ENCODE measurements around the gene KIR2DL3. TPM values are rescaled to one million over a fixed set of nuclear protein-coding genes. Genes with fewer than 3 reads are reported as not detected.
"Not testable (repeated sequence)": the region's sequence is repeated elsewhere in the genome, so short reads cannot be mapped to it uniquely, and the experiment has no call there.

The KIR2DL3 gene
- not detected in 2 replicates for total RNA-seq

- H3K27me3 ChIP-seq (ENCODE audit: control insufficient read depth, insufficient read depth, low read length); H3K36me3 ChIP-seq (ENCODE audit: control insufficient read depth, insufficient read depth, low read length); DNase-seq (ENCODE audit: low read depth); H3K4me3 ChIP-seq (ENCODE audit: low read depth, low read length); FAIRE-seq: not testable (repeated sequence)
Observed at GRCh38 chr19:54738306-54738705, at the start of gene KIR2DL3. Gene KIR2DL3 (plus strand): TSS chr19:54738513. CDS start chr19:54738546, 33 bp downstream.

- no peaks in the 10 kb centered on the region for H3K36me3 ChIP-seq (ENCODE audit: control insufficient read depth, insufficient read depth, low read length)
- DNase-seq (ENCODE audit: low read depth) (no peak), FAIRE-seq (no peak)
- H3K27me3 ChIP-seq (ENCODE audit: control insufficient read depth, insufficient read depth, low read length), result no peaks in the 10 kb centered on the region
- no peak overlapping the region for H3K4me3 ChIP-seq (ENCODE audit: low read depth, low read length)
- TF ChIP-seq CTCF (IDR thresholded peaks at IDR 0.05; ENCODE audit: insufficient read depth, low read length, severe bottlenecking), result no peak
Observed at GRCh38 chr19:54691582-54692297, 46.6 kb upstream of the KIR2DL3 start.

- Histone ChIP-seq H3K27me3 (ENCODE audit: control insufficient read depth, insufficient read depth, low read length) (no peaks in the 10 kb centered on the region), H3K36me3 (ENCODE audit: control insufficient read depth, insufficient read depth, low read length) (no peaks in the 10 kb centered on the region), H3K4me3 (ENCODE audit: low read depth, low read length) (no peak overlapping the region)
- no peak for TF ChIP-seq CTCF (IDR thresholded peaks at IDR 0.05; ENCODE audit: insufficient read depth, low read length, severe bottlenecking)
- DNase-seq (ENCODE audit: low read depth), result no peak
- no peak for FAIRE-seq
Observed at GRCh38 chr19:54692298-54692615, 46.1 kb upstream of the KIR2DL3 start.

- no peak for TF ChIP-seq CTCF (IDR thresholded peaks at IDR 0.05; ENCODE audit: insufficient read depth, low read length, severe bottlenecking)
- no peaks in the 10 kb centered on the region for H3K36me3 ChIP-seq (ENCODE audit: control insufficient read depth, insufficient read depth, low read length)
- H3K4me3 ChIP-seq (ENCODE audit: low read depth, low read length), result no peak overlapping the region
- no peak for DNase-seq (ENCODE audit: low read depth)
- no peak for FAIRE-seq
- no peaks in the 10 kb centered on the region for H3K27me3 ChIP-seq (ENCODE audit: control insufficient read depth, insufficient read depth, low read length)
Observed at GRCh38 chr19:54694648-54695047, 43.7 kb upstream of the KIR2DL3 start.

- no peak for TF ChIP-seq CTCF (IDR thresholded peaks at IDR 0.05; ENCODE audit: insufficient read depth, low read length, severe bottlenecking)
- FAIRE-seq (no peak), DNase-seq (ENCODE audit: low read depth) (no peak)
- H3K36me3 ChIP-seq (ENCODE audit: control insufficient read depth, insufficient read depth, low read length), result no peaks in the 10 kb centered on the region
- H3K27me3 ChIP-seq (ENCODE audit: control insufficient read depth, insufficient read depth, low read length), result no peaks in the 10 kb centered on the region
- no peak overlapping the region for H3K4me3 ChIP-seq (ENCODE audit: low read depth, low read length)
Observed at GRCh38 chr19:54696117-54696548, 42.2 kb upstream of the KIR2DL3 start.

GRCh38 chr19:54696766-54697165 lies 41.5 kb upstream of the KIR2DL3 start:
- FAIRE-seq, result no peak
- no peak overlapping the region for H3K4me3 ChIP-seq (ENCODE audit: low read depth, low read length)
- no peak for DNase-seq (ENCODE audit: low read depth)

GRCh38 chr19:54697716-54698115 lies 40.6 kb upstream of the KIR2DL3 start:
- not testable (repeated sequence) for FAIRE-seq; H3K27me3 ChIP-seq (ENCODE audit: control insufficient read depth, insufficient read depth, low read length); H3K36me3 ChIP-seq (ENCODE audit: control insufficient read depth, insufficient read depth, low read length); H3K4me3 ChIP-seq (ENCODE audit: low read depth, low read length); DNase-seq (ENCODE audit: low read depth)

More at GRCh38 chr19:54696766-54697165, 41.5 kb upstream of the KIR2DL3 start:
- Histone ChIP-seq H3K36me3 (ENCODE audit: control insufficient read depth, insufficient read depth, low read length) (no peaks in the 10 kb centered on the region), H3K27me3 (ENCODE audit: control insufficient read depth, insufficient read depth, low read length) (no peaks in the 10 kb centered on the region)
- TF ChIP-seq CTCF (IDR thresholded peaks at IDR 0.05; ENCODE audit: insufficient read depth, low read length, severe bottlenecking), result no peak

Data from bronchial epithelial cell (primary cell).